Measurements from ENCODE around the gene METTL18.

The METTL18 gene

DNA sequence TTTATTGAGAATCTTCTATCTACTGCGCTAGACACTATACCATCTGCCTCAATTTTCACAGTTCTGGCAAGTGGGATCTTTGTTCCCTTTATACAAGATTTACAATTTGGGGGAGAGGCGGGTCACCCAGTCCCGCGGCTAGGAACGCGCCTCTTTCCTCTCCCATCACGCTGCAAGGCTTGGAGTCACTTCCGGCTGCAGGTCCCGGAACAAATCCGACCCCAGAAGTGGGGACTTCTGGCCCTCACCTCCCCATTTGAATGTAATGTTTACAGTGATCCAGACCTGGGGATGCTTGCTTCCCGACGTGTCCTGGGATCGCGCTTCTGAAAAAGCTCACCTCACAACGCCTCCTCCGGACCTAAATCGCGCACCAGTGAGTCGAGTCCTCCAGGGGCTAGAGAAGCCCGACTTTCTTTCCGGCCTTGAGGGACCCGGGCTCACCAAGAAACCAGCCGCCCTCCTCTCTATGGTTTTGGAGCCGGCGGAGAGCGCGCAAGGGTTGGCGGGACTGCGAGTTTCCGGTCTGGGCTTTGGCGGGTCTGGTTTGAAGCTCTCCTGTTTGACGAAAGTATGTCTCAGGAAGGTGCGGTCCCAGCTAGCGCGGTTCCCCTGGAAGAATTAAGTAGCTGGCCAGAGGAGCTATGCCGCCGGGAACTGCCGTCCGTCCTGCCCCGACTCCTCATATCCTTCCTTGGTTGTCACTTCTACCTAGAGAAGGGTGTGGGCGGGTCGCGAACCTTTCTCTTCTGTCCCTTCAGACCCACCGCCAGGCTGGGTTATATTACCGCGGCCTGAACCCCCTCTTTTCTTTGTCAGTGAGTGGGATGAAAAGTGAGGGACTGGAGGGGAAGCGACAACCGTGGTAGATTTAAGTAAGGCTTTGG is at the start of gene METTL18:
Gene METTL18, minus strand, starts transcription at position 378 of the 887 bp plus-strand sequence. CDS start 1,212 bp downstream, outside the sequence.
- TF ChIP-seq, protein P1, sequence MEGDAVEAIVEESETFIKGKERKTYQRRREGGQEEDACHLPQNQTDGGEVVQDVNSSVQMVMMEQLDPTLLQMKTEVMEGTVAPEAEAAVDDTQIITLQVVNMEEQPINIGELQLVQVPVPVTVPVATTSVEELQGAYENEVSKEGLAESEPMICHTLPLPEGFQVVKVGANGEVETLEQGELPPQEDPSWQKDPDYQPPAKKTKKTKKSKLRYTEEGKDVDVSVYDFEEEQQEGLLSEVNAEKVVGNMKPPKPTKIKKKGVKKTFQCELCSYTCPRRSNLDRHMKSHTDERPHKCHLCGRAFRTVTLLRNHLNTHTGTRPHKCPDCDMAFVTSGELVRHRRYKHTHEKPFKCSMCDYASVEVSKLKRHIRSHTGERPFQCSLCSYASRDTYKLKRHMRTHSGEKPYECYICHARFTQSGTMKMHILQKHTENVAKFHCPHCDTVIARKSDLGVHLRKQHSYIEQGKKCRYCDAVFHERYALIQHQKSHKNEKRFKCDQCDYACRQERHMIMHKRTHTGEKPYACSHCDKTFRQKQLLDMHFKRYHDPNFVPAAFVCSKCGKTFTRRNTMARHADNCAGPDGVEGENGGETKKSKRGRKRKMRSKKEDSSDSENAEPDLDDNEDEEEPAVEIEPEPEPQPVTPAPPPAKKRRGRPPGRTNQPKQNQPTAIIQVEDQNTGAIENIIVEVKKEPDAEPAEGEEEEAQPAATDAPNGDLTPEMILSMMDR (conservative IDR thresholded peaks at IDR 0.05; ENCODE audit: low read depth, low read length), result no peak; the same call in 1 of the 2 replicates
- H4K20me1 ChIP-seq (ENCODE audit: insufficient read depth), result no peaks in the 10 kb centered on the region
- peak within 1 kb of the TSS; percentile 39 for H3K27ac ChIP-seq
- H3K79me2 ChIP-seq (ENCODE audit: insufficient read depth, low read depth), result peaks cover 37% of the 10 kb centered on the region; the same call in 1 of the 2 replicates
- peak within 1 kb of the TSS; percentile 71 for H2AFZ ChIP-seq (ENCODE audit: low read depth)
- no peaks in the 10 kb centered on the region for H3K36me3 ChIP-seq (ENCODE audit: insufficient read depth)
- peak within 1 kb of the TSS; percentile 97 for H3K4me3 ChIP-seq (IDR thresholded peaks at IDR 0.05; ENCODE audit: insufficient read depth, low read depth, low read length)
- H3K4me1 ChIP-seq (ENCODE audit: low read depth, poor library complexity, severe bottlenecking), result peaks cover 23% of the 10 kb centered on the region
- H3K9ac ChIP-seq, result peak within 1 kb of the TSS; percentile 78
- H3K27me3 ChIP-seq (ENCODE audit: insufficient read depth, low read depth), result no peaks in the 10 kb centered on the region
- peak within 1 kb of the TSS; percentile 60 for H3K4me2 ChIP-seq

DNA sequence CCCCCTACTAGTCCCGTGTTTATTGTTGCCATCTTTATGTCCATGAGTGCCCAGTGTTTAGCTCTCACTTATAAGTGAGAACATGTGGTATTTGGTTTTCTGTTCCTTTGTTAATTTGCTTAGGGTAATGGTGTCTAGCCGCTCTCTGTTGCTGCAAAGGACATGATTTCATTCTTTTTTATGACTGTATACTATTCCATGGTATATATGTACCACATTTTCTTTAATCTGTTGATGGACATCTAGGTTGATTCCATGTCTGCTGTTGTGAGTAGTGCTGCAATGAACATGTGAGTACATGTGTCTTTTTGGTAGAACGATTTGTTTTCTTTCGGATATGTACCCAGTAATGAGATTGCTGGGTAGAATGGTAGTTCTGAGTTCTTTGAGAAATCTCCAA is 44.2 kb upstream of the METTL18 start:
- no peaks in the 10 kb centered on the region for H3K27me3 ChIP-seq (ENCODE audit: insufficient read depth, low read depth)
- no peak overlapping the region for H3K4me3 ChIP-seq (IDR thresholded peaks at IDR 0.05; ENCODE audit: insufficient read depth, low read depth, low read length)
- H3K27ac ChIP-seq, result no peak overlapping the region
- H3K79me2 ChIP-seq (ENCODE audit: insufficient read depth, low read depth), result peaks cover 65% of the 10 kb centered on the region
- no peak overlapping the region for H3K9ac ChIP-seq
- no peak overlapping the region for H3K4me2 ChIP-seq
- H2AFZ ChIP-seq (ENCODE audit: low read depth), result no peak overlapping the region
- H4K20me1 ChIP-seq (ENCODE audit: insufficient read depth), result no peaks in the 10 kb centered on the region; the same call in 1 of the 2 replicates
- TF ChIP-seq, protein P1 (conservative IDR thresholded peaks at IDR 0.05; ENCODE audit: low read depth, low read length), result no peak
- H3K36me3 ChIP-seq (ENCODE audit: insufficient read depth), result no peaks in the 10 kb centered on the region; the same call in 1 of the 2 replicates
- peaks cover 90% of the 10 kb centered on the region for H3K4me1 ChIP-seq (ENCODE audit: low read depth, poor library complexity, severe bottlenecking)

DNA sequence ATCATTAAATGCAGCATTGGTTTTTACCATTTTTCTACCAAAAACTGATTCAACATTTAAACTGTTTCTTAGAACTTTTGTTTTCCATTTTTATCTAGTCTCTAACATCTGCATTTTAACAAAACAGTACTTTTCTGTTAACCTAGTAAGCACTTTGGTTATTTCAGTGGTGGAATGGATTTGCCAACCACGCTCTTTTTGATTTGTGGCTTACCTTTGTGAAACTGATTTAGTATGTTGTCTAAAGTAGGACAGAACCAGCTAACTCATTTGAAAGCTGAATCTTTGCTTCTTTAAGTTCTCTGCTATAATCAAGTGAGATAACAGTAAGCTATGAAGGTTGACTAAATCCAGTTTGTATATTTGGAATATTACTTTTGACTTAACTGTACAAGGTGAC is 41.5 kb upstream of the METTL18 start:
- TF ChIP-seq, protein P1 (conservative IDR thresholded peaks at IDR 0.05; ENCODE audit: low read depth, low read length), result no peak
- Histone ChIP-seq H3K9ac (peak overlapping the region; percentile 62), H3K27ac (peak overlapping the region; percentile 79), H3K36me3 (ENCODE audit: insufficient read depth) (no peaks in the 10 kb centered on the region; the same call in 1 of the 2 replicates), H3K4me1 (ENCODE audit: low read depth, poor library complexity, severe bottlenecking) (peaks cover 74% of the 10 kb centered on the region), H2AFZ (ENCODE audit: low read depth) (no peak overlapping the region), H3K4me2 (peak overlapping the region; percentile 79), H3K4me3 (IDR thresholded peaks at IDR 0.05; ENCODE audit: insufficient read depth, low read depth, low read length) (peak overlapping the region; percentile 86), H3K79me2 (ENCODE audit: insufficient read depth, low read depth) (peaks cover 41% of the 10 kb centered on the region), H3K27me3 (ENCODE audit: insufficient read depth, low read depth) (no peaks in the 10 kb centered on the region), H4K20me1 (ENCODE audit: insufficient read depth) (no peaks in the 10 kb centered on the region)

DNA sequence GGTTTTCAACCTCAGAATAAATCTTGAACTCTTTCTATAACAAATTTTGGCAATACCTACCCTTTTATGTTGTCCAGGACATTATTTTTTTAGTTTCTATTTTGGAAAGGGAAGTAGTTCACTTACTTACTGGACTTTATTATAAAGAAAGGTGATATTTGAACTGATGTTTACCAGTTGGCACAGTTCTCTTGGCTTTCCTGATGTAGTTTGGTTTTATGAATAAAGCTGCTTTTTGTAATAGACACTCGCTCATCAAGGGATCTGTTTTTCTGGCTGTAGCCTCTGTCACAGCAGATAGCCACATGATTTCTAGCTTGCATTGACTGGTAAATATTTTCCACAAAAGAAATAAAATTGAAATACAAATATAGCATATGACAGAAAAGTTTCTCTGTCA is 40.9 kb upstream of the METTL18 start:
- TF ChIP-seq, protein P1 (conservative IDR thresholded peaks at IDR 0.05; ENCODE audit: low read depth, low read length), result no peak
- Histone ChIP-seq H3K4me2 (peak overlapping the region; percentile 79), H4K20me1 (ENCODE audit: insufficient read depth) (no peaks in the 10 kb centered on the region), H3K36me3 (ENCODE audit: insufficient read depth) (no peaks in the 10 kb centered on the region; the same call in 1 of the 2 replicates), H3K79me2 (ENCODE audit: insufficient read depth, low read depth) (peaks cover 35% of the 10 kb centered on the region), H2AFZ (ENCODE audit: low read depth) (peak overlapping the region; percentile 15), H3K4me3 (IDR thresholded peaks at IDR 0.05; ENCODE audit: insufficient read depth, low read depth, low read length) (no peak overlapping the region), H3K4me1 (ENCODE audit: low read depth, poor library complexity, severe bottlenecking) (peaks cover 69% of the 10 kb centered on the region), H3K27ac (peak overlapping the region; percentile 79), H3K9ac (peak overlapping the region; percentile 62), H3K27me3 (ENCODE audit: insufficient read depth, low read depth) (no peaks in the 10 kb centered on the region)

Measured in KMS-11 (cell line).